Activated CD4-positive, alpha-beta T cell treated with anti-CD3 and anti-CD28 coated beads, Interleukin-2, Interleukin-6, amounts not matched to agents 100 ng/mL and 50 ng/mL, durations not matched to agents 16 hours and 8 hours (primary cell): ENCODE results near the gene GUCD1.

Source experiments
- DNase-seq: peaks from one replicate; pipeline ENCODE4 v3.0.0-alpha.2; 2020

GUCD1 gene

DNA sequence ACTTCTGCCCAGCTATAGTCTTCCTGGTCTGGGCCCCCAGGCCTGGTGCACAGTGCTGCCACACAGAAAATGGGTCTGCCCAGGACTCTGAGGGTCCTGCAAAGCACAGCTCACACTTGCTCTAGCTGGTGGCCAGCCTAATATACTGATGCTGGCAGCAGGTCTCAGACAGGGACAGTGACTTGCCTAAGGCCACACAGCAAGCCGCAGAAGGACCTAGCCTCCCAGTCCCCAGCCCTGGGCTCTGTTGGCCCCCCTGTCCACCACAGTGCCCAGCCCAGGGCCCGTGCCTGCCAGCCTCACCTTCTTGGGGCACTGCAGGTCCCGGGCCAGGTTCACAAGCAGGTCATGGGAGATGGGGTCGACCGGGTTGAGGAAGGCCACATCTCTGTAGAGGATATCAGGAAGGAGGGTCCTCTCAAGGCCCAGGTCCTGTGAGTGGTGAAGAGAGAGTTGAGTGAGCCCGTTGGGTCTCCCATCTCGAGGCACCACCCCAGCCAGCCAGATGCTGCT is 34.6 kb upstream of the GUCD1 start:
- DNase-seq, result no peak

DNA sequence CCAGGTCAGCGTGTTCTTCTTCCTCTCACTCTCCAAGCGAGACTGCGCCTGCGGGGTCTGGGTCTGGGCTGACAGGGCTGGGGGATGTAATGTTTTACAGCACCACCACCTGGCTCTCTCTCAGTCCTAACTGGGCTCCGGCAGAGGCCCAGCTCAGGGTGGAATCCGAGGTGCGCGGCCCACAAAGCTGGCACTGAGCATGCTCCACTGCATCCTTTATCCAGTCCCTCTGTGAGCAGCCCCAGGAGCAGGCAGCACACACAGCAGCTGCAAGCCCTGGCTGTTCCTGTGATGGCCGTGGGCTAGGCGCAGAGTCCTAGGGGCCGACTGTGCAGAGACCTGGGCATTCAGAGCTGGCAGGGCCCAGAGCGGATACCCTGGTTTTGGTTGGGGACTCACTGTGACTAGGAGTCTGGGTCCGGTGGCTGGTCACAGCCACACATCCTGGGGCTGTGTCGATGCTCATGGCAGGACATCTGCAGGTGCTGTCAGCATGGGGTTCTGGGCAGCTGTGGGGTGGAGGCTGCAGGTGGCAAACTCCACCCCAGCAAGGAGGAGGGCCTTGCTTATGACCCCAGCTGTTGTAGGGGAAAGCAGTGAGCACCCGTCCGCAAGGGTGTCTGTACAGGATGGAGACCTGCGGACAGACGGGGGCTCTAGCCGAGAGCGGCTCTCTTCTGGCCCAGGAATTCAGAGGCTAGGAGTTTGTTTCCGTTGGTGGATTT is 34.0 kb upstream of the GUCD1 start:
- no peak for DNase-seq

DNA sequence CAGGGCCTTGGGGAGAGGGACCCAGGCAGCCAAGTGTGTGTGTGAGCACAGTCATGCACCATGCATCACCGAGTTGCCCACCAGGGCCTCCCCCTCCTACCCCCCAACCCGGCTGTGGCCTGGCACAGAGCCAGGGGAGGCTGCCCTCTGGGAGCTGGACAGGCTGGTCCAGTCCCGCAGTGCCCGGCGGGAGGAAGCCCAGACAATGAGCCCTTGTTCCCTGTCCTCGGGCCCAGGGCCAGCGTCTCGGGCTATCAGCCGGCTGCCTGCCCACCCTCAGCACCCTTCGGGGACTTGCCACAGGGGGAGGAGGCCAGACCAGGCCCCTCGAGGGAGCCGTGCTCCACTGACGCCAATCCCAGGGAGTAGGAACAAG is 33.4 kb upstream of the GUCD1 start:
- no peak for DNase-seq

DNA sequence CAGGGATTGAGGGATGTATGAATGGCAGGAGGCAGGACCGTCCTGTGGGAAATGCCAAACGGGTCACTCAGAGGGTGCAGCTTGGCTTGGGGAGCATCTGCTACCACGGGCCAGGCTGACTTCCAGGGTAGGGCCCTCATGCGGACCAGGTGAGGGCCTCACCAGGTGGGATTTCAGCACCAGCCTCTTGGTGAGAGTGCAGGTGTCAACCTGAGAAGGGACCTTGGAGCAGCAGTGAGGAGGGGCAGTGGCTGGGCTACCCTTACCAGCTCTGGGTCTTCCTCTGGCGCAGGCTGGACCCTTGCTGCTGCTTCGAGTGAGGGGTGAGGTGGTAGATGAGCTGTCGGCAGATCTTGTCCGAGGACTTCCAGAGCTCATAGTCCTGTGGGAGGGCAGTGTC is 33.0 kb upstream of the GUCD1 start:
- no peak for DNase-seq

DNA sequence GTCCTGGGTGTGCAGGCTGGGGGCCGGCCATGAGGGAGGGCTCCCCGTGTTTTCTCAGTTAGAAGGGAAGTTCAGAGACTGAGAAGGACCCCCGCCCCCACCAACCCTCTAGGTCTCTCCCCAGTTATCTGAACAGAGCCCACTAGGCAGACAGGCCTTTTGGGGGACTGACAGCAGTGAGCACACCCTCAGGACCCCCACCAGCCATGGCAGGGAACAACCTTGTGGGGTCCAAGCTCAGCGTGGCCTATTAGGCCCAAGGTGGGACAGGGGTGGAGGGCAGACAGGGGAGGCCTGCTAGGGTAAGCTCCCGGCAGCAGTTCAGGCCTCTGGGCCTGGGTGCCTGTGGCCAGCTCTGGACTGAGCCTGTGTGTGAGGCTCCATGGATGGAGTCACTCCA is 32.3 kb upstream of the GUCD1 start:
- DNase-seq, result no peak

DNA sequence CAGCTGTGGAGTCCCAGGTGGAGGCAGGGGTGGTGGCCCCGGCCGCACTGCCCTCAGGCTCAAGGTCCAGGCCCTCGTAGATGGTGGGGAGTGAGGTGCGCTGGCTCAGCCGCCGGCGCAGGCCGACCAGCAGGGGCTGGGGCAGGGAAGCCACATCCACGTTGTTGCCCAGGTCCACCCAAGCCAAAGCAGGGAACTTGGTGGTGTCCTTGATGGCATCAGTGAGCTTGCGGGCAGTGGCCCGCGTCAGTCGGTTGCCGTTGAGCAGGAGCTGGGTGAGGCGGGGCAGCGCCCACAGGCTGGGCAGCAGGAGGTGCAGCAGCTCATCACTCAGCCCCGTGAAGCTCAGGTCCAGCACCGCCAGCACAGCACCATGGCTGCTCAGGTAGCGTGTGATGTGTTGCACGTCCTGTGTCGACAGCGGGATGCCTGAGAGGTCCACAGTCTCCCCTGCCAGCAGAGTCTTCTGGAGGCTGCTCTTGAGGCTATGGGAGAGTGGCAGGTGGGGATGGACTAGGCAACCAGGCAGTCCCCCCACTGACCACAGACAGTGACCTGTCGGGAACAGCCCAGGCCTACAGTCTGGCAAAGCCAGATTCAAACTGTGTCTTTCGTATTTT is 31.1 kb upstream of the GUCD1 start:
- DNase-seq, result no peak

DNA sequence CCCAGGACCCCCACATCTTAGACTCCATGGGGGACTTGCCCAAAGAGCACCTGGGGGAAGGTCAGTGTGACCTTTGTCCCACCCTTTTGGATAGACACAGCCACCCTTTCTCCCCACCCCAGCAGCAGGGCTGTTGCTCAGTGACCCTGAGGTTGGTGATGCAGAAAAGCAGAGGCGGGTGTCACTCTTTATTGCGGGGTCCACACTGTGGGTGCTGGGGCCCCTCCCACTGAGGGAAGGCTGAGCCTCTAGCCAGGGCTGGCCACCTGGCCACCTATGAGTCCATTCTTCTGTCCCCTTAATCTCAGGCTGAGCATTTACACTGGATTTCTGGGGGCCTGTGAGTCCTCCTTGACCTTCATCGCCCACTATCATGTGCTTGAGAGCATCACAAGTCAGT is 30.5 kb upstream of the GUCD1 start:
- no peak for DNase-seq

DNA sequence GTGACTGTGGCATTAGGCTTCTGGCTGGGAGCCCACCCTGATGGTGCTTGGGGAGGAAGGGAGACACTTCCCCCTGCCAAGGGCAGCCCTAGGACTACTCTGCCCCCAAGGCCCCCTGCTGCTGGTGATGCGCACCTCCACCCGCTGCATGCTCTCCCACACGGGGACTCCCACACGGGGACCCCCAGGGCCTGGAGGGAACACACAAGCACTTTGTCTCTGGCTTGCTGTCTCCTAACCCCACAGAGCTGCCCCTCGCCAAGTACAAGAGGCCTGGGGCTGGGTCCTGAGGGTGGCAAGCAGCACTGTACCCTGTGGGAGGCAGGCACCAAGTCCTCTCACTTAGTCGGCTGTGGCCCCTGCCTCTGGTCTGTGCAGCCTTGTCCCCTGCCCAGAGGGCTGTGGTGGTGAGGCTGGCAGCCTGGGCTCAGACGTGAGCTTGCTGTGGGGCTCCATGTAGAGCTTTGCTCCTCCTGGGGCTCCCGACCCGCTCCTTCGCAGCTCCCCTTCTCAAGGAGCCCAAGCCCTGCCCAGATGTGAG is 30.0 kb upstream of the GUCD1 start:
- no peak for DNase-seq

DNA sequence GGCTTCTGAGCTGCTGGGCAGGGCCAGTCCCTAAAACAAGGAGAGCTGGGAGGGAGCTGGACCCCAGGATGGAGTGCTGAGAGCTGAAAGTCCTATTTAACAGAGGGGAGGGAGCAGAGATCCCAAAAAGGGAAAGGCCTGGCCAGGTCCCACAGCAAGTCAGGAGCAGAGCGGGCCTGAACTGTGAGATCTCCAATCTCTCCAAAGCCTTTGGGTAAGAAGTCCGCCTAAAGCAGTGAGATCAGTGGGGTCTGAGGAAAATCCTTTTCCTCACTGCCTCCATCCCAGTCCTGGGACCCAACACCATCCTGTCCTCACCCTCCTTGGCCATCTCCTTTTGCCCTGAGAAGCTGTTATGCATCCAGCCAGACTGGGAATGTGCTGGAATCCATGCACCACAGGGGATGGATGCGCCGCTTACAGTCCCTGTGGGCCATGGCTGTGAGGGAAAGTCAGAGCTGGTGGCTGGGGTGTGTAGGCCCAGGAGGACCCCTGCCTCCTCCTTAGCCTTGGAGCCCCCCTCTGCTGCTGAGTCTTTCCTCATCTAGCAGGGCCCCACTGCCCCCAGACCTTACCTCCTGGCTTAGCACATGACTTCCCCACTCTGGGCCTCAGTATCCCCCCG is 29.3 kb upstream of the GUCD1 start:
- no peak for DNase-seq

DNA sequence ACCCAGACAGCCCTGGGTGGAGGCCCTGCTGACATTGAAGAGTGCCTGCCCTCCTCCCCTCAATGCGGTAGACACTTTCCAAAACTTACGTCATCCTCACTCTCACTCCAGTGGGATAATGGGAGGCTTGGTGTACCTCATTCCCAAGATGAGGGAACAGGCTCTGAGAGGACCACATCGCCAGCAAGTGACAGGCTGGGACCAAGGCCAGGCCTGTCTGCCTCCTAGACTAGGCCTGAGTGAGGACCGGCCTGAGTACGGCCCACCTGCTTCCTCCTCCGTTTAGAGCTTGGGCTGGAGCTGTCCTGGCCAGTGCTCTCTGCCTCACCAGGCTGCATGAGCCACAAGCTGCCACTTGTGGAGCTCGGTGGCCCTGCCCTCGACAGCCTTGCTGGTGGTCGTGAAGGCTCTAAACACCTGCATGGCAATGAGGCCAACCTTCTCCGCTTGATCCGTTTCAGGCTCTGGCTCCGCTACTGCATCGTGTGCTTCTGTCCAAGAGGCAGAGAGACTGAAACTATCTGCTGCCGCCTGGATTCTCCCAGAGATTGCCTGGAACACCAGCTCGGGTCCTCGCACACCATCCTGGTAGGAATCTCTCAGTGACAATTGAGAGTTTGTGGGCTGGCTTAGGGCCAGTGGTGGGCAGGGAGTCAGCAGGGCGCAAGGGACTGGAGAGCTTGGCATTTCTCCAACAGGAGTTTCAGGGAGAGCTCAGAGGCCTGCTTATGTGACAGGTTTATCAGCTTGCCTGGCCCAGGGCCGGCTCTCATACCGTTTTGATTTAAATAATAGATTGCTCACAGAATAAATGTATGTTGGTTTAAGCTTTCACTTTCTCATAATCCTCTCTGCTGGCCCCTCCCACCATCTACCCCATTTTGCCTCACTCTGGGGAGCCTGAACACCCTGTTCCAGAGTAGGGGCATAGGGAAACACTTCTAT is 28.6 kb upstream of the GUCD1 start:
- no peak for DNase-seq

DNA sequence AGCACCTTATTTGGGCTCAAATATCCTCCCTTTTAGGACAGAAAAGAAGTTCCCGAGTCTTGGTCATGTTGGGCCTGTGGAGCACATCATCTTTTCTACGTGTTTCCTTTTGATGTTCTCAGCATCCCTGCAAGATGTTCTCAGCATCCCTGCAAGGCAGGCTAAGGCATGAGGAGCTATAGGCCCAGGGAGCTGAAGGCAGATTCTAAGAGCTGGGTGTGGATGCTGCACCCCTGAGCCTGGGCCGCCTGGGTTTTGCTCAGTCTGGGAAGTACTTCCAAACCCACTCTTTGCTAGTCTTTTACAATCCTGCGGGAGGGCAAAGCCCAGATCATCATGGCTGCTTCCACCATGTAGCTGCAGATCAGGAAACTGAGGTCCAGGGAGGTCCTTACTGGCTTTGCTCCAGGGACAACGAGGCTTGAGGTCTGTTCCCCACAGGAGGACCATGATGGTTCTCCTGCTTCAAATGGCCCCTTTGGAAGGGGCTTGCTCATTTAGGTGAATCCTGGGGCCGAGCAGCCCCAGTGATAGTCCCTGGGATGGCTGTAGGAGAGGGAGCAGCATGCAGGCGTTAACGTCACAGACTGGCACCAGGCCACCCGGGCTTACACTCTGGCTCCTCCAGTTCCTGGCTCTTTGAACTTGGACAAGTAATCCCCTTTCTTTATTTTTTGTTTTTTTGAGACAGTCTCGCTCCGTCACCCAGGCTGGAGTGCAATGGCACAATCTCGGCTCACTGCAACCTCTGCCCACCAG is 27.3 kb upstream of the GUCD1 start:
- DNase-seq, result no peak

DNA sequence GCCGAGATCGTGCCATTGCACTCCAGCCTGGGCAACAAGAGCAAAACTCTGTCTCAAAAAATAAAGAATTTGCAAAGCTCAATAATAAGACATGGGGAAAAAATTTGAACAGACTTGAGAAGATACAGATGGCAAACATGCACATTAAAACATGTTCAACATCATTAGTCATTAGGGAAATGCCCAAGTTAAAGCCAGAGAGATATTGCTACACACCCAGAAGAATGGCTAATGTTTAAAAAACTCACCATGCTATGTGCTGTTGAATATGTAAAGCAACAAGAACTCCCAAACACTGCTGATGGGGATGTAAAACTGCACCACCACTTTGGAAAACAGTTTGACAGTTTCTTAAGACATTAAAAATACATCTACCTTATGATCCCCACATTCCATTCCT is 25.3 kb upstream of the GUCD1 start:
- no peak for DNase-seq

DNA sequence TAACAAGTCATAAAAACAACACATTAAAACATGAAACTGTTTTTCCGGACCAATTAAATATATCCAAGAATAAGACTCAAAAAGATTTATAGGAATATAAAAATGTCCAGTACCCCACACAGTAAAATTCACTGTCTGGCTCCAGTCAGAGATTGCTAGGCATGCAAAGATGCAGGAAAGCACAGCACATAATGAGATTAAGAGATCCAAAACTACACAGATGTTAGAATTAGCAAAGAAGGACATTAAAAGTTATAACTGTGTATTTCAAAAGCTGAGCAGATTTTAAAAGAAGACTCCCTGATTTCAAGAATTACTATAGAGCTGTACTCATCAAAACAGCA is 24.3 kb upstream of the GUCD1 start:
- no peak for DNase-seq

DNA sequence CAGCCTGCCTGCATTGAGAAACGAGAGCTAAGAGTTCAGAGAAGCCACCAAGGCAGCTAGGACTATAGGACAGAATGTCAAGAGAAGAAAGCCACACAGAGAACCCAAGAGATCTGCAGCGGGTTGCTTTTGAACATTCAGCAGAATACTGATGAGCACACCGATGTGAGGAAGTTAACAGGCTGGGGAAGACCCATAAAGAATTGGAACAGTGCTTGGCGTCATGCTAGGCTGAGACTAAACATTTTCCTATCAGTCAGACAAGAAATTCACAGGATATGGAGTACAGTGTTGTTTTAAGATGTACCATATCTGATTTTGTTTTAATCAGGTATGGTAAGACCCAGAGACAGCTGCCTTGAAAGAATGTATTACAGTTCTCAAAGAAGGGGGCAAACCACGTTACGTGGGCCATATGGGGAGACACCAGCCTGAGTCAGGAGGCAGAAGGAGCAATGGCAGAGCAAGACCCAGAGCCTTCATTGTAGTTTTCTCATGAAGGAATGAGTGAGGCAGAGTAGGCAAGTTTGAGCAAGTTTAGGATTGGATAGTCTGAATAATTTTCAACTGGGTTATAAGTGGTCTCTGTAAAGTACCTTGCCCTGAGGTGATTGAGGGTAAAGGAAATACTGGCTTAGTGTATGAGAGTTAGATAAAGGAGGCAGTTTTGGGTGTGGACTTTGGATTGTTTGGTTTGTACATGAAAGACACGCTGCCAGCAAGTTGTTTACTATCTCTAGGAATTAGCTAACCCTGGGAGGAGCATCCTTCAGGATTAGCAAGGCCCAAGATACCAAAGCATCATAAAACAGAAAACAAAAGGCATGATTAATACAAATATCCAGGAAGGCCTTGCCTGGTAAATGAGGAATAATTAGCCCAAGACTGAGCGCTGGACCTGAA is 23.7 kb upstream of the GUCD1 start:
- no peak for DNase-seq

DNA sequence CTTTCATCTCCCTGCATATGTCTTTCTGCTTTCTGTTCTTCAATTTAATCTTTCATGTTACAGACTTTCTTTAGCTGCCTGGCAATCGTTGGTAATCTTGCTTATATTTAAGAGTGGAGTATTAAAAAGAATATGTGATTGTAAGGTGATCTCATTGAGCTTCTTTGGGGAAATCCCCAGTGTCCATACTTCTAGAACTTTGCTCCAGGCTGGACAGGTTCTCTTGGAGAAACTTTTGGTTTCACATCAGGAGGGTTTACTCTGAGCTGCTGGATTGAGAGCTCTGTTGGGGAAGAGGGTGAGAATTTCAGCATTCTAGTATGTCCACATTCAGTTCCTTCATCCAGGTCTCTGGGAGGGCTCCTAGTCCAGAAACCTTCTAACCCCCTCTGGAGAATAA is 21.8 kb upstream of the GUCD1 start:
- DNase-seq, result no peak

DNA sequence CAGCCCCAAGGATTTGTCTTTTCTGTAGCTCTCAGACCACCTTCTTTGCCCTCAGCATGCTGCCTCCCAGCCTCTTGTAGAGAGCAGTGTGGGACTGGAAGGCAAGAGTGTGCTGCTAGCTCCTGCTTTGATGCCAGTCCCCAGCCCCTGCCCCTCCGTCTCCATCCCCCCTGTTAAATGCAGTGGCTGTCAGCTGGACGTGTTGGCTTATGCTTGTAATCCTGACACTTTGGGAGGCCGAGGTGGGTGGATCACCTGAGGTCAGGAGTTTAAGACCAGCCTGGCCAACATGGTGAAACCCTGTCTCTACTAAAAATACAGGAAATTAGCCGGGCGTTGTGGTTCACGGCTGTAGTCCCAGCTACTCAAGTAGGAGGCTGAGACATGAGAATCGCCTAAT is 16.3 kb upstream of the GUCD1 start:
- no peak for DNase-seq

DNA sequence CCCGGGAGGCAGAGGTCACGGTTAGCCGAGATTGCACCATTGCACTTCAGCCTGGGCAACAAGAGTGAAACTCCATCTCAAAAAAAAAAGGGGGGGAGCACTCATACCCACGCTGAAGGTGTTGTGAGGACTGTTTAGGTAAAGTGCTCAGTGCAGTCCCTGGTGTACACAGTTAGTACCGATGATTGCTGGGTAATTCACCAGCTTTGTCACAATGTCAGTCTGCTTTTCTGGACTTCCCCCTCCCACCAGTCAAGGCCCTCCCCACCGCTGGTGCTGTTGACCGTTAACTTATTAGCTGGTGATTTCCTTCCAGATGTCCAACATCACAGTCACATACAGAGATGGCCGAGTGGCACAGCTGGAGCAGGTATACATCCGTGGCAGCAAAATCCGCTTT is 12.7 kb upstream of the GUCD1 start:
- DNase-seq, result no peak

DNA sequence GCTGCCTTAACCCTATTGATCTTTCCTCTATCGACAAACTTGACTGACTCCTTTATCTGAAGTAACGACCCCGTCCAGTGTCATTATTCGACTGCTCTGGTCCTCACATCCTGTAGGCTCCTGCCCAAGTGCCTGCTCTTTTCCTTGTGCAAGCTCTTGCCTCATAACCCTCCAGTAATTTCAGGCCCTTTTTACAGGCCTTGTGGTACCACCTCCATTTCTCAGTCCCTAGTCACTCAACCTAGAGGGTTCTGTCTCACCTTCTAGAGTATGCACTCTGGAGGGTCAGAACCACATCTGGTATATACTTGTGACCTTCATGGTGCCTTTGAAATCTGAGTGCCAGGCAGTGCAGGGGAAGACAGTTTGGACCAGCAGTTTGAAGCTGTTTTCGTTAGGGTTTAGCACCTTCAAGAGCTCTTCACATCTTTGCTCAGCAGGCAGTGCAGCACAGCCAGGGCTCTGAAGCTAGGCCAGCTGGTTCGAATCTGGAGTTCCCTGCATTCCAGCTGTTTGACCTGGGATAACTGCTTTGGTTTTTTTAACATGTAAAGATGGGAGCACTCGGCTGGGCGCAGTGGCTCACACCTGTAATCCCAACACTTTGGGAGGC is 12.1 kb upstream of the GUCD1 start:
- DNase-seq, result no peak

DNA sequence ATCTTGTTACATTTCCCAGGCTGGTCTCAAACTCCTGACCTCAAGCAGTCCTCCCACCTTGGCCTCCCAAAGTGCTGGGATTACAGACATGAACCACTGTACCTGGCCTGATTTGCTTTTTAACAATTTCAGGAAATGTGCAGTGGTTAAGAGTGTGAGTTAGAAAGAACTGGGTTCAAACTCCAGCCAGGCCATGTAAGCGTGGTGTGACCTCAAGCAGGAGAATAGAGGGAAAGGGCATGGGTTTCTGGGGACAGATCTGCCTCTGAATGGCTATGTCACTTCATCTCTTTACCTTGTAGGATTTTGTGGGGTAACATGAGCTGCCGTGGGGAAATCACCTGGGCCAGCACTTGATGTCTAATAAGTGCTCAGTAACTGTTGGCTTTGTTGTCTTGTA is 10.1 kb upstream of the GUCD1 start:
- DNase-seq, result no peak

DNA sequence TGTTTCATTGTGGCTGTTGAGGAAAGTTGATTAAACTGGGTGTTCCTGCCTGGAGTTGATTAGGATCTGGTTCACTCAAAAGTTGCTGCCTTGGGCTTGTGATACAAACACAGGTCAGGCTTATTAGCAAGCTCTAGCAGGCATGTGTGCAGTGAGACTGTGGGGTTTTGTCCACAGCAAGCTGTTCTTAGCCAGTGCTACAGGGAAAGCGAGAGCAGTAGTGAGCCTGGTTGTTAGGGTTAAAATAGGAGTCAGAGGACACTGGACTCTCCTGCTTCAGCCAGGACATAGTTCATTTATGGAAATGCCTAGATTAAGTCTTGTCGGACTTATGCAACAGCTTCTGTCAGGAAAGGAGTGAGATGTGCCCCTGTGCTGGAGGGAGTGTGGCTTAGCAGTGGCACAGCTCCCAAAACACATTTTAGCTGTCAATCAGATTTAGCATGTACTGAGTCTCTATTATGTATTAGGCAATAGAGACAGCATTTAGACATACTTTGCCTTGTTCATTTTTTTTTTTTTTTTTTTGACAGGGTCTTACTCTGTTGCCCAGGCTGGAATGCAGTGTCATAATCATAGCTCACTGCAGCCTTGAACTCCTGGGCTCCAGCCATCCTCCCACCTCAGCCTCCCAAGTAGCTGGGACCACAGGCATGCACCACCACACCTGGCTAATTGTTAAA is 9.6 kb upstream of the GUCD1 start:
- DNase-seq, result no peak
